GM10266 (cell line): Measurements from ENCODE around the gene STARD7.
"Not testable (repeated sequence)": the region's sequence is repeated elsewhere in the genome, so short reads cannot be mapped to it uniquely, and the experiment has no call there.

ENCODE experiments used
- DNase-seq: peaks from one replicate; pipeline ENCODE4 v3.0.0; 2012; ENCODE audit errors: extremely low spot score
- TF ChIP-seq, protein P1 (sequence below): IDR thresholded peaks from 2 replicates; pipeline ENCODE4 v1.5.1; 2012; ENCODE audit warnings: mild to moderate bottlenecking, low read depth; ENCODE audit not compliant: control insufficient read depth, insufficient read depth; ENCODE audit errors: missing control alignments

Gene STARD7

DNA sequence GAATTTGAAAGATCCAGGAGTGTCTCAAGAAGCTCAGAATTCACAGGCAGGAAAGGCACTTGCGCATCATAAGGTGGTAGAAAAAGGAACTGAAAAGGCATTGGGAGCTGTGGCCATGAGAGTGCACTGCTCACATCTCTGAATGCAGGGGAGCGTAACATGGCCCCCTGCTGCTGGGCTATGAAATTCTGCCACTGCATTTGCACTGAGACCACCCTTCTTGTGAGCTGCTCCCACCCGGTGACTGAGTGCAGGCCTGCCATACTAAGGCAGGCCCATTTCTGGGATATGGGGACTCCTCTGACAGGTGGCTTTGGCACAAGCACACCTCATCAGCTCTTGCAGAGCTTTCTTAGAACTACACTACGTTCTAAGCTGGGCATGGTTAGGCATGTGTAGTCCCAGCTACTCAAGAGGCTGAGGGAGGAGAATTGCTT is 25.3 kb upstream of the STARD7 start:
- peak; percentile 55 for DNase-seq
- TF ChIP-seq, protein P1, sequence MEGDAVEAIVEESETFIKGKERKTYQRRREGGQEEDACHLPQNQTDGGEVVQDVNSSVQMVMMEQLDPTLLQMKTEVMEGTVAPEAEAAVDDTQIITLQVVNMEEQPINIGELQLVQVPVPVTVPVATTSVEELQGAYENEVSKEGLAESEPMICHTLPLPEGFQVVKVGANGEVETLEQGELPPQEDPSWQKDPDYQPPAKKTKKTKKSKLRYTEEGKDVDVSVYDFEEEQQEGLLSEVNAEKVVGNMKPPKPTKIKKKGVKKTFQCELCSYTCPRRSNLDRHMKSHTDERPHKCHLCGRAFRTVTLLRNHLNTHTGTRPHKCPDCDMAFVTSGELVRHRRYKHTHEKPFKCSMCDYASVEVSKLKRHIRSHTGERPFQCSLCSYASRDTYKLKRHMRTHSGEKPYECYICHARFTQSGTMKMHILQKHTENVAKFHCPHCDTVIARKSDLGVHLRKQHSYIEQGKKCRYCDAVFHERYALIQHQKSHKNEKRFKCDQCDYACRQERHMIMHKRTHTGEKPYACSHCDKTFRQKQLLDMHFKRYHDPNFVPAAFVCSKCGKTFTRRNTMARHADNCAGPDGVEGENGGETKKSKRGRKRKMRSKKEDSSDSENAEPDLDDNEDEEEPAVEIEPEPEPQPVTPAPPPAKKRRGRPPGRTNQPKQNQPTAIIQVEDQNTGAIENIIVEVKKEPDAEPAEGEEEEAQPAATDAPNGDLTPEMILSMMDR: peak; percentile 42

DNA sequence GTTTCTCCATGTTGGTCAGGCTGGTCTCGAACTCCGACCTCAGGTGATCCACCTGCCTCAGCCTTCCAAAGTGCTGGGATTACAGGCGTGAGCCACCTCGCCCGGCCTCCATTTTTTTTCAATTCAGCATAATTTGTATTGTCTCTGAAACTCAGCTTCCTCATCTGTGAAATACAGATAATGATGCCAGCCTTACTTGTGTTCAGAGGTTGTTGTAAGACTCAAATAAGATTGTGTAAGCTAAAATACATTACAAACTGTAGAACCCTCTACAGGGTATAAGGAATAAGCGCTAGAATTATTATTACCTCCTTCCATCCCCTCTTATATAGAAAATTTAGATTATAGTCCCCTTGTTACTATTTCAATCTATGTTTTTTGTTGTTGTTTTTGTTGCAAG is 24.8 kb upstream of the STARD7 start:
- TF ChIP-seq, protein P1: no peak
- DNase-seq: no peak

DNA sequence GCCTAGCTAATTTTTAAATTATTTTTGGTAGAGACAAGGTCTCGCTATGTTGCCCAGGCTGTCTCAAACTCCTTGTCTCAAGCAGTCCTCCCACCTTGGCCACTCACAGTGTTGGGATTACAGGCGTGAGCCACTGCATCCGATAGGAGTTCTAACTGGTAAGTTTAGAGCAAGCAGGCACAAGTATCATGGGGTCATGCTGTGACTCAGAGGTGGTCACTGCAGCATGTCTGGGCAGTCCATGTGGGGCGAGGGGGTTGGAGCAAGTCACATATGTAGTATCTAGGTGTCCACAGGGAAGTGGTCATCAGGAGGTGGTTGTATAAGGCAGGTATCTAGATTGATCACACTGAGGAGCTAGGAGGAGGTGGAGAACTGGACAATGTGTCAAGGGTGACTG is 22.7 kb upstream of the STARD7 start:
- no peak for DNase-seq
- TF ChIP-seq, protein P1: no peak

DNA sequence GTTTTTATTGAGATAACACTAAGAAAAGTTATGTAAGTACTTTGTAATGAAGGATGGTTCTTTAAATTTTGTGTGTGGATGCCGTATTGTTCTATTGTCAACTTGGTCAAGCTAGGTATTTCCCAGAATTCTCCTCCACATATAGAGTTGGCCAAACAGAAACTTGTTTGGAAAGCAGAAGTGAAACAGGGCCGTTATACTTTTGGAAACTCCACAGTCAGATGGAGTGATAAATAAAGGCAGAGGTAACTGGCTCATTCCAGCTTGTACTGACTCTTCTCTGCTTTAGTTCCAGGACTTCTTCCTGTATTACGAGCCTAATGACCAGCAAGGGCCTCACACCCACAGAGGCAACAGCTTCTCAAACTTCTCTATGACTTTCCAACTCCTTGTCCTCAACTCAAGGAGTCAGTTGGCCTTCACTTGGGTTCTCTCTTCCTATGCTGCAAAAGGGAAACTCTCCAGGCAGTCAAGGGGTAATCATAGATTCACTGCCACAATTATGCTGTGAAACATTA is 16.4 kb upstream of the STARD7 start:
- DNase-seq: peak; percentile 44
- TF ChIP-seq, protein P1: no peak

DNA sequence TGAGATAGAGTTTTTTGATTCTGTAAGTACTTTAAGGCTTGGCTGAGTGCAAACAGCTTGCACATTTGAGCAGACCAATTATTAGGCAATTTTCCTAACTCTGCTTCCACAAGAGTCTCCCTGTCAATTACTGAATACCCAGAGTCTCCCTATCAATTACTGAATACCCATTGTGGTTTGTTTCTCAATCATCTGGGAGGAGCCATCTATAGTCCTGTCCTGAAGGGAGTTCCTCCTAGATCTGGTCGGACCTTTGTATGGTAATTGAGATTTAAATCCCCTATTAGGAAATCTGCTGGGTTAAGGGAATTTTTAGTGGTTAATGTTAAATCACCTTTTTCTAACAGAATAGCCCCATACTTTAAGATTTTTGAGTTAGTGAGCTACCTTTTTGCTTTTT is 12.5 kb upstream of the STARD7 start:
- not testable (repeated sequence) for DNase-seq

DNA sequence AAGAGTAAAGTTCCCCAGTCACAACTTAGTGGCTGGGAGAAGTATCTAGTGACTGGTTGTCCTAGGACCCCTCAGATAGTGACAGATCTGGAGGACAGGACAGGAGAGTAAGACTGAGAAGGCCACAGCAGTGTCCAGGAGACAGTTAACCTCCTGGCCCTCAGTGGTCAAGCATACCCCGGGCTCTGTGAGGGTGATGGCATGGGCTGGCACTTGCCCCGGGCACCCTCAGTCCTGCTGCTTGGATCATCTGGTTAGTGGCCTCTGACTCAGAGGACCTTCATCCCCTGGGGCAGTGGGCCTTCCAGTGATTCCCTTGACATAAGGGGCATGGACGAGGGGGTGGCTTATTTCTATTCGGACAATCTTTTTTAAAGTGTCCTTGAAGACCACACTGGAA is 11.3 kb upstream of the STARD7 start:
- DNase-seq: not testable (repeated sequence)

DNA sequence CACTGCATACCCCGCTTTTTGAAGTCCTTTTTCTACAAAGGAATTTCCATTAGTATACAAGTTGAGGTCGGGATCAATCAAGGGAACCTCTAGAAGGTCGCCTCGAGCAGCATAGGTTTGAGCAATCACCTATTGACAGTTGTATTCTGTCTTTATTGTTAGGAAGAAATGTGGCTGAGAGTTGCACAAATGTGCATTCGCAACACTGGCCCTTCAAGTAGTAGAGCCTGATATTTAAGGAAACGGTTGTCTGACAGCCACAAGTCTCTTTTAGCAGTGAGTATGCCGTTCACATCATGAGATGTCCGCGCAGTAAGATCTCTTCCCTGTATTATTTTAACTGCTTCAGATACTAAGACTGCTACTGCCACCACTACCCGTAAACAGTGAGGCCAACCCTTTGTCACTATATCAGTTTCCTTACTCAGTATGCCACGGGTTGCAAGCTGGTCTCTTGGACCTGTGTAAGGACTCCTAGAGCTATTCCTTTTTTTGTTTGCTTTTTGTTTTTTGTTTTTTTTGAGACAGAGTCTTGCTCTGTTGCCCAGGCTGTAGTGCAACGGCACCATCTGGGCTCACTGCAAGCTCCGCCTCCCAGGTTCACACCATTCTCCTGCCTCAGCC is 10.0 kb upstream of the STARD7 start:
- TF ChIP-seq, protein P1: no peak

DNA sequence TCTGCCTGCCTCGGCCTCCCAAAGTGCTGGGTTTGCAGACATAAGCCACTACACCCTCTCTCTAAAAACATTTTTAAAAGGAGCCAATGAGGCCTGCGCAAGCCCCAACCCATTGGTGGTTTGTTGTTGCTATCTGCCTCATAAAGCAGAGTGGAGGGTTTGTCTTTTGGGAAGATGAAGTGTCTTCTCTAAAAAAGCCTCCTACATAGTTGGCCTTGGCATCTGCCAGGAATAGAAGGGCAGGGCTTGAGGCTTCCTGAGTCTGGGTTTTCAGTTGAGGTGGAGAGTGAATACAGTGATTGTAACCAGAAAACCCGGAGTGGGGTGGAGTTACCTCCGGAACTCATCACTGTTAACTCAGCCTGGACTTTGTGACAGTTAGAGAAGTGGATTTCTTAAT is 5.9 kb upstream of the STARD7 start:
- TF ChIP-seq, protein P1: no peak
- no peak for DNase-seq

More for the DNA sequence above, 10.0 kb upstream of the STARD7 start:
- no peak for DNase-seq

DNA sequence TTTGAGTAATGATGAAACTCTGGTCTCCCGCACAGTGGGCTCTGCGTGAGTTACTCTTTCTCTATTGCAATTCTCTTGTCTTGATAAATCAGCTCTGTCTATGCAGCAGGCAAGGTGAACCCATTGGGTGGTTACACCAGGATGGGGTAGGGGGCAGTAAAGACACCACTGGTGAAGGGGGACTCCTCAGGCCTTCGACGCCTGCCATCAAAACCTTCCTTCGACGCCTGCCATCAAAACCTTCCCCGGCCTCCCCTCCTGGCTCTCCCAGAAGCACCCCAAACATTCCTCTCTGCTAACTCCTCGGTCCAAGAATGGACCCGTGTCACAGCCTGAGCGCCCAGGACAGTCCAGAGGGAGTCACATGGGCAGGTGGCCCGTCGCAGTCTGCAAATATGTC is 4.8 kb upstream of the STARD7 start:
- TF ChIP-seq, protein P1: no peak

More for the DNA sequence above, 4.8 kb upstream of the STARD7 start:
- DNase-seq: no peak
